Lower lobe of right lung (tissue), 2 donors: ENCODE measurements around the gene FBN1. TPM values are rescaled to one million over a fixed set of nuclear protein-coding genes. Genes with fewer than 3 reads are reported as not detected.
A peak's percentile ranks its signal among the peaks of the same experiment; 100 is the strongest.

Experiments
- ATAC-seq, 2 donors: fragments of 200-7000 bp; cut with Tn5 transposase; one replicate each; pipeline ENCODE4 v1.9.1; 2020 to 2022; ENCODE audit warnings: mild to moderate bottlenecking in 2 of 2, moderate library complexity in 2 of 2
- DNase-seq: peaks from one replicate; pipeline ENCODE4 v3.0.0-alpha.2; 2020
- H3K27ac ChIP-seq: fragments of 200-600 bp; one replicate; pipeline ENCODE4 v1.8.0; 2022
- H3K27me3 ChIP-seq: fragments of 200-600 bp; one replicate; pipeline ENCODE4 v1.8.0; 2022; ENCODE audit warnings: low read depth
- H3K36me3 ChIP-seq: fragments of 200-600 bp; one replicate; pipeline ENCODE4 v1.8.0; 2022; ENCODE audit warnings: mild to moderate bottlenecking
- H3K4me1 ChIP-seq: fragments of 200-600 bp; one replicate; pipeline ENCODE4 v1.8.0; 2022
- H3K4me3 ChIP-seq: fragments of 200-600 bp; one replicate; pipeline ENCODE4 v1.8.0; 2022; ENCODE audit warnings: mild to moderate bottlenecking
- H3K9me3 ChIP-seq: fragments of 200-600 bp; one replicate; pipeline ENCODE4 v1.8.0; 2022
- CTCF ChIP-seq: fragments of 200-600 bp; IDR thresholded peaks from one replicate; pipeline ENCODE4 v1.8.0; 2022; ENCODE audit warnings: antibody characterized with exemption, mild to moderate bottlenecking
- intact Hi-C: fragments of 100-400 bp; cut with DNase I; formaldehyde crosslinking; loops from one replicate; pipeline ENCODE4 v1.11.0; 2022
- total RNA-seq: library from RNA; stranded (reverse); fragmentation: NEBNext Ultra II Directional; extraction: Animal tissue kit (Norgen Biotek cat#: 25700); gene quantifications from one replicate; pipeline ENCODE4 v1.2.1, GENCODE V29; 2021
- donor health status: DM: no; HTN: yes; CAD: no; lungs with severe emphysema.

Gene FBN1
- total RNA-seq, 1 donor from 2014 or later = 75.3 TPM

DNA sequence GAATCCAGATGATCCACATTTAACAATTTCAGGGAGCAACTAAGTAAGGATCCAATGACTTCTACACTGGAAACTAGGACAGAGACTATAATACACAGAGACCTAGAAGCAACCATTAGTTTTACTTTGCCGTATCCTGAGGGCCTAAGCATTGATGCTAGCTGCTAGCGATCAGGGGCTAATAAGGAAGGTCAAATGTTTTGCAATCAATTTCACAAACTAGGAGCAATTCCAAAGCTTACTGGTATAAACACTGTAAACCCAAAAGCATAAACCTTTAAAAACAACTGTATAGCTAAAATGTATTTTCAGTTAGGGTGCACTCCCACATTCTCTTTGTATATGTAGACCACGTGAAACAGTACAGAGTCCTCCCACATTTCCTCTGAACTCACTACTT lies 31.5 kb downstream of the FBN1 start:
- no peak for DNase-seq
- no peak for TF ChIP-seq CTCF
- ATAC-seq = no peak
- H3K4me3 ChIP-seq = no peak overlapping the region
- H3K27ac ChIP-seq = no peak overlapping the region
- no peaks in the 10 kb centered on the region for H3K27me3 ChIP-seq
- no peaks in the 10 kb centered on the region for H3K9me3 ChIP-seq
- H3K36me3 ChIP-seq = no peaks in the 10 kb centered on the region
- intact Hi-C loops = no loop called here
- H3K4me1 ChIP-seq = no peaks in the 10 kb centered on the region

DNA sequence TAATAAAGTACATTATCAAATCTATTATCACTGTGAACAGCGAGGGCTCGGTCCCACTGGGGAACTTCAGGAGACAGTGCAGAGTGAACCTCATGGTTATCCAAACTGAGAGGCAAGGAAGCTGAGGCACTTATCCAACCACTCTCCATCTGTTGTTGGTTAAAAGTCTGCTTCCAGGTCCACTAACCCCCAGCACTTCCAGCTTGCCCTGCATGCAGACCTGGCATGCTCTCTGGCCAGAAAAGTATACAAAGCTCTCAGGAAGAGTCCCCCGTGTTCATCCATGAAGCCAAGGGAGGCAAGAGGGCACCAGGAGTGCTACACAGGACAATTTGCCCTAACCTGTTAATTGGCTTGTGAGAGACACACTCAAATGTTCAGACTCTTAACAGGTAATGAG lies 36.0 kb downstream of the FBN1 start:
- no peak overlapping the region for H3K27ac ChIP-seq
- intact Hi-C loops = no loop called here
- TF ChIP-seq CTCF = no peak
- DNase-seq (no peak), ATAC-seq (no peak)
- no peaks in the 10 kb centered on the region for H3K27me3 ChIP-seq
- no peaks in the 10 kb centered on the region for H3K36me3 ChIP-seq
- no peak overlapping the region for H3K4me3 ChIP-seq
- no peaks in the 10 kb centered on the region for H3K4me1 ChIP-seq
- H3K9me3 ChIP-seq = no peaks in the 10 kb centered on the region

DNA sequence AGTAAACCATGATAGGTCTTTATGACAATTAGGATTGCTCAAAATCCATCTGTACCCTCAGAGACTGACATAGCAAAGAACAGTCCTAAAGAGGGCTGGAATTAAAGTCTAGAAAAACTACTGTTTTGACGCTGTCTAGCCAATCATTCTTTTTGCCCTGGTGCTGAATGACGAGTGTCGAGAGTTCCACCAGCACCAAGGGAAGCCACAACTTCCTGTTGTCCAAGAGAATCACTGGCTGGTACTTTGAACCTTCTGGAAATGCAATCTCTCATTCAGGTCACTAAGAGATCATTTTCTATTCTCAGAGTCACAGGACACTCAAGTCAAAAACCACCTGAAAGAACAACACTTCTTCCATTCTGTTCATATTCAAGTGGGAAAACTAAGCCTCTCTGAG lies 37.7 kb downstream of the FBN1 start:
- TF ChIP-seq CTCF = no peak
- ATAC-seq = no peak
- intact Hi-C loops = no loop called here
- DNase-seq = no peak
- Histone ChIP-seq H3K36me3 (no peaks in the 10 kb centered on the region), H3K4me1 (peaks cover 3% of the 10 kb centered on the region), H3K9me3 (no peaks in the 10 kb centered on the region), H3K27me3 (no peaks in the 10 kb centered on the region), H3K27ac (no peak overlapping the region), H3K4me3 (no peak overlapping the region)

DNA sequence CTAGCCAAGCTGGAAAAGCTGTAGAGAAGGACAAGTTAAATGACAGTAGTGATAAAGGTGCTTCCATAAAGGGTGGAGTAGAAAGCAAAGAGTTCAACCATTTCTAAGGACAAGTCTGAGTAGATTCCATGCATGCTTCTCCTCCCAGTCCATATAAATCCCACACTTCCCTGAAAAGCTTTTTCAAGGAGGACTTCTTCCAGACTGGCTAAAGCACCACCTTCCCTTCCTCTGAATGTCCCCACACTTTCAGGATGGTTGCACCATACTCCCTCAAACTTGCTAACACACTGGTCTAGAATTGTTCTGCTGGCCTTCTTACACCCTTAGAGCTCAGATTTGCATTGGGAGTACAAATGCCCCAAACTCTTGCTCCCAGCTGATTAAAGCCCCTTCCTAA lies 40.9 kb downstream of the FBN1 start:
- intact Hi-C loops = no loop called here
- no peak for DNase-seq

DNA sequence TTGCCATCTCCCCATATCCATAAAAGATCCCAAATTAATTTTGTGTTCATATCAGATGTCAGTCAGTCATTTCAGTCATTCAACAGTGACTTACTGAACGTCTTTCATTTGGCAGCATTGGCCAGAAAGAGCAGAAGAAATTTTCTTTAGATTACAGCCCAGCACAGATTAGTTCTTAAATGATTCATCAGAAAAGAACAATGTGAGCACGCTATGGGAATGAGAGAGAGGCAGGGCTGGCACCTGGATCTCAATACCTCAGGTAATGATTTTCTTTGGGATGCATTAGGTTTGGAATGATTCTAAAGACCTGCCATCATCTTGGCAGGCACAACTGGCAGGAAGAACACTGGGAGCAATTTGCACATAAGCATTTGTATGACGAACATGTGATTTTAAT lies 41.6 kb downstream of the FBN1 start:
- Histone ChIP-seq H3K9me3 (no peaks in the 10 kb centered on the region), H3K4me3 (no peak overlapping the region), H3K36me3 (no peaks in the 10 kb centered on the region), H3K4me1 (peaks cover 15% of the 10 kb centered on the region), H3K27ac (no peak overlapping the region), H3K27me3 (no peaks in the 10 kb centered on the region)
- TF ChIP-seq CTCF = no peak
- no peak for DNase-seq
- no peak for ATAC-seq
- intact Hi-C loops = no loop called here

More for the DNA sequence above, 40.9 kb downstream of the FBN1 start:
- Histone ChIP-seq H3K4me3 (no peak overlapping the region), H3K9me3 (no peaks in the 10 kb centered on the region), H3K36me3 (no peaks in the 10 kb centered on the region), H3K4me1 (peaks cover 15% of the 10 kb centered on the region), H3K27ac (no peak overlapping the region), H3K27me3 (no peaks in the 10 kb centered on the region)
- no peak for TF ChIP-seq CTCF
- ATAC-seq = no peak

- ATAC-seq (no peak), DNase-seq (no peak)
- Histone ChIP-seq H3K36me3 (no peaks in the 10 kb centered on the region), H3K4me1 (peaks cover 15% of the 10 kb centered on the region), H3K4me3 (no peak overlapping the region), H3K27me3 (no peaks in the 10 kb centered on the region), H3K9me3 (no peaks in the 10 kb centered on the region), H3K27ac (peak overlapping the region; percentile 2)
- intact Hi-C loops = no loop called here
- TF ChIP-seq CTCF = no peak
Observed at GRCh38 chr15:48603123-48603500, 42.4 kb downstream of the FBN1 start.
